ENCODE measurements around the gene CCR5.

The CCR5 gene

GRCh38 chr3:46409739-46410489 lies 39.2 kb downstream of the CCR5 start:
- no peak for DNase-seq

- no peak for DNase-seq
Observed at GRCh38 chr3:46410669-46411068, 39.9 kb downstream of the CCR5 start.

- no peak for DNase-seq
Observed at GRCh38 chr3:46411271-46411670, 40.5 kb downstream of the CCR5 start.

GRCh38 chr3:46412786-46413298 lies 42.1 kb downstream of the CCR5 start:
- no peak for DNase-seq

GRCh38 chr3:46413951-46414350 lies 43.2 kb downstream of the CCR5 start:
- no peak for DNase-seq

GRCh38 chr3:46414739-46415138 lies 44.0 kb downstream of the CCR5 start:
- DNase-seq: no peak

- no peak for DNase-seq
Observed at GRCh38 chr3:46416125-46416810, 45.5 kb downstream of the CCR5 start.

- no peak for DNase-seq
Observed at GRCh38 chr3:46416811-46417510, 46.2 kb downstream of the CCR5 start.

- DNase-seq: no peak
Observed at GRCh38 chr3:46417841-46418611, 47.3 kb downstream of the CCR5 start.

GRCh38 chr3:46419816-46420215 lies 49.1 kb downstream of the CCR5 start:
- no peak for DNase-seq

GRCh38 chr3:46420931-46421330 lies 50.2 kb downstream of the CCR5 start:
- DNase-seq: no peak

- no peak for DNase-seq
Observed at GRCh38 chr3:46422617-46423016, 51.9 kb downstream of the CCR5 start.

GRCh38 chr3:46423588-46423987 lies 52.8 kb downstream of the CCR5 start:
- no peak for DNase-seq

Measured in stimulated activated CD4-positive, alpha-beta T cell treated with anti-CD3 and anti-CD28 coated beads, Interleukin-4, amount 100 ng/mL, for 4 hours (primary cell).